ENCODE measurements around the gene EXOSC7. TPM values are rescaled to one million over a fixed set of nuclear protein-coding genes. Genes with fewer than 3 reads are reported as not detected.

EXOSC7 gene
- polyA plus RNA-seq, 1 of the 3 experiments (the other 2 are of a cell fraction): 83.5 TPM

DNA sequence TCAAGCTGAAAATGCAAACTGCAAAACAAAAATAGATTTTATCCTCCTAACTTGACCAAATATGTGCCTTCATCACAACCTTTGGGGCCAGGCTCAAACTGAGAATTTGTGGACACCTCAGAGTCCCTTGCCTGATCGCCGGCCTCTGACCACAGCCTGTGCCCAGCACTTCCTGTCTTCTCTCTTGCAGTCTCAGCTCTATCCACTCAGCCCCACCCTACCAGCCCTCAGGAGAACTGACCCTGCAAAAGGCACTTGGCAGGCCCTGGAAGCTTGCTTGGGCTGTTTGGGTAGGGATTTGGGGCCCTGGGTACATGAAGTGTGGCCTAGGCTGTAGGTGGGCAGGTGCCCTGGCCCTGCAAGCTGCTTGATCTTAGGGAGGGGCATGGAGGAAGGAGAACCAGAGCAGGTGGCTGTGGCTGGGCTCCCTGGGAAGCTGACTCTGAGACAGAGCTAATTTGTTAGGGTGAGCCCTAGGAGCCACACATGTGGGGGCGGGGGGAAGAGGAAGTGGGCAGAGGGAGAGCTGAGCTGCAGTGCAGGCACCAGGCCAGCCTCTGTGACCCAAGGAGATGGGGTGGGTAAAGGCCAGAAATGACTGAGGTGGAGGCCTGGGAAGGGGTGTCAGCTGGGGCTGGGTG lies 58.7 kb downstream of the EXOSC7 start:
- Histone ChIP-seq H3K9me2 (no peaks in the 10 kb centered on the region), H3K4me1 (ENCODE audit: control insufficient read depth in 1 of 2, insufficient read depth in 2 of 2, low read depth in 1 of 2, low read length in 1 of 2) (no peaks in the 10 kb centered on the region; a peak in 1 of 4 replicates), H3K4me2 (no peak overlapping the region), H4K20me1 (ENCODE audit: insufficient read depth) (no peaks in the 10 kb centered on the region), H3K9ac (no peak overlapping the region), H3F3A (replicated peaks; ENCODE audit: insufficient read depth) (no peaks in the 10 kb centered on the region), H3K27me3 (ENCODE audit: insufficient read depth) (no peaks in the 10 kb centered on the region), H3K79me2 (ENCODE audit: insufficient read depth) (no peaks in the 10 kb centered on the region), H3K4me3 (ENCODE audit: low read depth in 2 of 2, low read length in 1 of 2) (no peak overlapping the region), H3K27ac (ENCODE audit: low read depth in 2 of 2, low read length in 1 of 2) (no peak overlapping the region), H2AFZ (ENCODE audit: low read depth) (no peak overlapping the region), H3K9me3 (no peaks in the 10 kb centered on the region), H3K36me3 (replicated peaks in 1 of 2; ENCODE audit: control insufficient read depth in 1 of 2, insufficient read depth in 2 of 2, low read length in 1 of 2) (no peaks in the 10 kb centered on the region)
- TF ChIP-seq RXRA (IDR thresholded peaks at IDR 0.05; ENCODE audit: borderline replicate concordance, low read depth) (no peak), SIN3A (IDR thresholded peaks at IDR 0.05; ENCODE audit: borderline replicate concordance, low read depth, low read length) (no peak), CHD2 (IDR thresholded peaks at IDR 0.05; ENCODE audit: low read length, partially characterized antibody) (no peak), FOSL2 (IDR thresholded peaks at IDR 0.05; ENCODE audit: borderline replicate concordance, low read depth) (no peak), FOXJ3 (CRISPR knock-in tag; IDR thresholded peaks at IDR 0.05) (no peak), NFIC (IDR thresholded peaks at IDR 0.05; ENCODE audit: borderline replicate concordance) (no peak), RAD21 (IDR thresholded peaks at IDR 0.05; ENCODE audit: low read length) (no peak), EZH2phosphoT487 (IDR thresholded peaks at IDR 0.05; ENCODE audit: borderline replicate concordance, low read depth) (no peak)
- TF ChIP-seq, protein P1, sequence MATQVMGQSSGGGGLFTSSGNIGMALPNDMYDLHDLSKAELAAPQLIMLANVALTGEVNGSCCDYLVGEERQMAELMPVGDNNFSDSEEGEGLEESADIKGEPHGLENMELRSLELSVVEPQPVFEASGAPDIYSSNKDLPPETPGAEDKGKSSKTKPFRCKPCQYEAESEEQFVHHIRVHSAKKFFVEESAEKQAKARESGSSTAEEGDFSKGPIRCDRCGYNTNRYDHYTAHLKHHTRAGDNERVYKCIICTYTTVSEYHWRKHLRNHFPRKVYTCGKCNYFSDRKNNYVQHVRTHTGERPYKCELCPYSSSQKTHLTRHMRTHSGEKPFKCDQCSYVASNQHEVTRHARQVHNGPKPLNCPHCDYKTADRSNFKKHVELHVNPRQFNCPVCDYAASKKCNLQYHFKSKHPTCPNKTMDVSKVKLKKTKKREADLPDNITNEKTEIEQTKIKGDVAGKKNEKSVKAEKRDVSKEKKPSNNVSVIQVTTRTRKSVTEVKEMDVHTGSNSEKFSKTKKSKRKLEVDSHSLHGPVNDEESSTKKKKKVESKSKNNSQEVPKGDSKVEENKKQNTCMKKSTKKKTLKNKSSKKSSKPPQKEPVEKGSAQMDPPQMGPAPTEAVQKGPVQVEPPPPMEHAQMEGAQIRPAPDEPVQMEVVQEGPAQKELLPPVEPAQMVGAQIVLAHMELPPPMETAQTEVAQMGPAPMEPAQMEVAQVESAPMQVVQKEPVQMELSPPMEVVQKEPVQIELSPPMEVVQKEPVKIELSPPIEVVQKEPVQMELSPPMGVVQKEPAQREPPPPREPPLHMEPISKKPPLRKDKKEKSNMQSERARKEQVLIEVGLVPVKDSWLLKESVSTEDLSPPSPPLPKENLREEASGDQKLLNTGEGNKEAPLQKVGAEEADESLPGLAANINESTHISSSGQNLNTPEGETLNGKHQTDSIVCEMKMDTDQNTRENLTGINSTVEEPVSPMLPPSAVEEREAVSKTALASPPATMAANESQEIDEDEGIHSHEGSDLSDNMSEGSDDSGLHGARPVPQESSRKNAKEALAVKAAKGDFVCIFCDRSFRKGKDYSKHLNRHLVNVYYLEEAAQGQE (IDR thresholded peaks at IDR 0.05; ENCODE audit: low read depth, low read length): no peak
- TF ChIP-seq, protein P2, sequence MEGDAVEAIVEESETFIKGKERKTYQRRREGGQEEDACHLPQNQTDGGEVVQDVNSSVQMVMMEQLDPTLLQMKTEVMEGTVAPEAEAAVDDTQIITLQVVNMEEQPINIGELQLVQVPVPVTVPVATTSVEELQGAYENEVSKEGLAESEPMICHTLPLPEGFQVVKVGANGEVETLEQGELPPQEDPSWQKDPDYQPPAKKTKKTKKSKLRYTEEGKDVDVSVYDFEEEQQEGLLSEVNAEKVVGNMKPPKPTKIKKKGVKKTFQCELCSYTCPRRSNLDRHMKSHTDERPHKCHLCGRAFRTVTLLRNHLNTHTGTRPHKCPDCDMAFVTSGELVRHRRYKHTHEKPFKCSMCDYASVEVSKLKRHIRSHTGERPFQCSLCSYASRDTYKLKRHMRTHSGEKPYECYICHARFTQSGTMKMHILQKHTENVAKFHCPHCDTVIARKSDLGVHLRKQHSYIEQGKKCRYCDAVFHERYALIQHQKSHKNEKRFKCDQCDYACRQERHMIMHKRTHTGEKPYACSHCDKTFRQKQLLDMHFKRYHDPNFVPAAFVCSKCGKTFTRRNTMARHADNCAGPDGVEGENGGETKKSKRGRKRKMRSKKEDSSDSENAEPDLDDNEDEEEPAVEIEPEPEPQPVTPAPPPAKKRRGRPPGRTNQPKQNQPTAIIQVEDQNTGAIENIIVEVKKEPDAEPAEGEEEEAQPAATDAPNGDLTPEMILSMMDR (IDR thresholded peaks at IDR 0.05): no peak
- TF ChIP-seq, protein P3, sequence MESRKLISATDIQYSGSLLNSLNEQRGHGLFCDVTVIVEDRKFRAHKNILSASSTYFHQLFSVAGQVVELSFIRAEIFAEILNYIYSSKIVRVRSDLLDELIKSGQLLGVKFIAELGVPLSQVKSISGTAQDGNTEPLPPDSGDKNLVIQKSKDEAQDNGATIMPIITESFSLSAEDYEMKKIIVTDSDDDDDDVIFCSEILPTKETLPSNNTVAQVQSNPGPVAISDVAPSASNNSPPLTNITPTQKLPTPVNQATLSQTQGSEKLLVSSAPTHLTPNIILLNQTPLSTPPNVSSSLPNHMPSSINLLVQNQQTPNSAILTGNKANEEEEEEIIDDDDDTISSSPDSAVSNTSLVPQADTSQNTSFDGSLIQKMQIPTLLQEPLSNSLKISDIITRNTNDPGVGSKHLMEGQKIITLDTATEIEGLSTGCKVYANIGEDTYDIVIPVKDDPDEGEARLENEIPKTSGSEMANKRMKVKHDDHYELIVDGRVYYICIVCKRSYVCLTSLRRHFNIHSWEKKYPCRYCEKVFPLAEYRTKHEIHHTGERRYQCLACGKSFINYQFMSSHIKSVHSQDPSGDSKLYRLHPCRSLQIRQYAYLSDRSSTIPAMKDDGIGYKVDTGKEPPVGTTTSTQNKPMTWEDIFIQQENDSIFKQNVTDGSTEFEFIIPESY (IDR thresholded peaks at IDR 0.05; ENCODE audit: borderline replicate concordance, low read depth): no peak
- TF ChIP-seq, protein P4, sequence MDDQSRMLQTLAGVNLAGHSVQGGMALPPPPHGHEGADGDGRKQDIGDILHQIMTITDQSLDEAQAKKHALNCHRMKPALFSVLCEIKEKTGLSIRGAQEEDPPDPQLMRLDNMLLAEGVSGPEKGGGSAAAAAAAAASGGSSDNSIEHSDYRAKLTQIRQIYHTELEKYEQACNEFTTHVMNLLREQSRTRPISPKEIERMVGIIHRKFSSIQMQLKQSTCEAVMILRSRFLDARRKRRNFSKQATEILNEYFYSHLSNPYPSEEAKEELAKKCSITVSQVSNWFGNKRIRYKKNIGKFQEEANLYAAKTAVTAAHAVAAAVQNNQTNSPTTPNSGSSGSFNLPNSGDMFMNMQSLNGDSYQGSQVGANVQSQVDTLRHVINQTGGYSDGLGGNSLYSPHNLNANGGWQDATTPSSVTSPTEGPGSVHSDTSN (IDR thresholded peaks at IDR 0.05): no peak
- ChIA-PET CTCF (interaction anchor here (1.8 to 16.7 kb wide), 3 partner anchors 162 to 622 kb away, joined by 4 to 631 read pairs (median 9); partner anchors contain the start of gene TMEM158), POLR2A (no interaction called here)
- DNase-seq: no peak
- WGBS (ENCODE audit: low lambda C conversion rate): 100% methylated on average over 3 of the region's 3 CpGs
